H1 (cell line): Measurements from ENCODE around the gene NFASC.

Source experiments
- CTCF ChIP-seq, 3 experiments: IDR thresholded peaks; 1 replicate in 2 of 3; 2 replicates in 1 of 3; pipeline versions ENCODE4 v1.5.1 to v1.6.1; 2011; ENCODE audit warnings: low read length in 3 of 3, mild to moderate bottlenecking in 3 of 3, inconsistent platforms in 2 of 3, low read depth in 1 of 3, moderate library complexity in 1 of 3; ENCODE audit not compliant: insufficient read depth in 1 of 3; ENCODE audit errors: control extremely low read depth in 1 of 3
- EZH2 ChIP-seq: fragments of 200-600 bp; sonication (generic); IDR thresholded peaks from 2 replicates; pipeline ENCODE4 v1.7.1; 2012; ENCODE audit warnings: low read depth, mild to moderate bottlenecking, moderate library complexity, low read length, inconsistent platforms; ENCODE audit not compliant: severe bottlenecking
- JUND ChIP-seq: IDR thresholded peaks from 2 replicates; pipeline ENCODE4 v1.6.1; 2011; ENCODE audit warnings: mild to moderate bottlenecking, improper control_type of control experiment, low read length
- YY1 ChIP-seq: IDR thresholded peaks from 2 replicates; pipeline ENCODE4 v1.6.1; 2011; ENCODE audit warnings: low read depth, mild to moderate bottlenecking, low read length

- no peak for TF ChIP-seq JUND
- TF ChIP-seq CTCF (IDR thresholded peaks at IDR 0.05; ENCODE audit: control extremely low read depth in 1 of 3, insufficient read depth in 1 of 3, low read depth in 1 of 3, low read length in 3 of 3), result no peak
- no peak for TF ChIP-seq EZH2
- no peak for TF ChIP-seq YY1
Observed at GRCh38 chr1:205004351-205004750, 133.7 kb downstream of the NFASC start.
